OCI-LY1 (cell line): ENCODE measurements around the gene SPATS2L.

Experiments used
- CTCF ChIP-seq: fragments of 200-600 bp; sonication (generic), shearing (Covaris generic); IDR thresholded peaks from 2 replicates; pipeline ENCODE4 v1.5.1; 2017; ENCODE audit warnings: mild to moderate bottlenecking, antibody characterized with exemption, low read length, moderate library complexity, mixed read lengths
- EZH2 ChIP-seq: fragments of 200-600 bp; sonication (generic), shearing (Covaris generic); IDR thresholded peaks from 2 replicates; pipeline ENCODE4 v1.8.0; 2017; ENCODE audit warnings: borderline replicate concordance, mixed run types, mild to moderate bottlenecking, antibody characterized with exemption, low read length, moderate library complexity, mixed read lengths

- TF ChIP-seq CTCF: no peak
- no peak for TF ChIP-seq EZH2
These were observed 74.5 kb downstream of the SPATS2L start for GRCh38 chr2:200380833-200381542.
